Stimulated activated CD8-positive, alpha-beta memory T cell treated with anti-CD3 and anti-CD28 coated beads, Interleukin-12 subunit alpha, Interleukin-12 subunit beta, amount 100 ng/mL, for 24 hours (primary cell): ENCODE results near the gene ZNF766.
"Not testable (repeated sequence)": the region's sequence is repeated elsewhere in the genome, so short reads cannot be mapped to it uniquely, and the experiment has no call there.

Source experiments
- DNase-seq: peaks from one replicate; pipeline ENCODE4 v3.0.0-alpha.2; 2020; ENCODE audit errors: extremely low read depth

Gene ZNF766

GRCh38 chr19:52269338-52270261 lies at the start of gene ZNF766:
TSS of gene ZNF766 (plus strand) at chr19:52269587. CDS start at chr19:52269614, 27 bp downstream.
- peak; percentile 92 for DNase-seq

GRCh38 chr19:52219611-52220010 lies 49.8 kb upstream of the ZNF766 start:
- no peak for DNase-seq

- DNase-seq = no peak
Measured at GRCh38 chr19:52221031-52221430, 48.4 kb upstream of the ZNF766 start.

- DNase-seq = no peak
Measured at GRCh38 chr19:52221831-52222375, 47.5 kb upstream of the ZNF766 start.

GRCh38 chr19:52224211-52224610 lies 45.2 kb upstream of the ZNF766 start:
- DNase-seq = no peak

GRCh38 chr19:52226652-52227051 lies 42.7 kb upstream of the ZNF766 start:
- no peak for DNase-seq

GRCh38 chr19:52227196-52227940 lies 42.0 kb upstream of the ZNF766 start:
- DNase-seq = no peak

- DNase-seq = no peak
Measured at GRCh38 chr19:52227980-52228379, 41.4 kb upstream of the ZNF766 start.

- DNase-seq = no peak
Measured at GRCh38 chr19:52229524-52229923, 39.9 kb upstream of the ZNF766 start.

- no peak for DNase-seq
Measured at GRCh38 chr19:52230685-52231084, 38.7 kb upstream of the ZNF766 start.

- no peak for DNase-seq
Measured at GRCh38 chr19:52231154-52231910, 38.1 kb upstream of the ZNF766 start.

GRCh38 chr19:52234406-52234805 lies 35.0 kb upstream of the ZNF766 start:
- DNase-seq = no peak

- no peak for DNase-seq
Measured at GRCh38 chr19:52237197-52237596, 32.2 kb upstream of the ZNF766 start.

GRCh38 chr19:52237771-52238400 lies 31.5 kb upstream of the ZNF766 start:
- DNase-seq = no peak

GRCh38 chr19:52244021-52244420 lies 25.4 kb upstream of the ZNF766 start:
- DNase-seq = no peak

- no peak for DNase-seq
Measured at GRCh38 chr19:52248241-52248640, 21.1 kb upstream of the ZNF766 start.

GRCh38 chr19:52258426-52258825 lies 11.0 kb upstream of the ZNF766 start:
- no peak for DNase-seq

GRCh38 chr19:52265556-52265955 lies 3.8 kb upstream of the ZNF766 start:
- DNase-seq = not testable (repeated sequence)

- DNase-seq = no peak
Measured at GRCh38 chr19:52270266-52270885, 989 bp downstream of the ZNF766 start.

- DNase-seq = no peak
Measured at GRCh38 chr19:52273301-52273700, 3.9 kb downstream of the ZNF766 start.

- no peak for DNase-seq
Measured at GRCh38 chr19:52274191-52274590, 4.8 kb downstream of the ZNF766 start.
